ACHN (cell line): Measurements from ENCODE around the gene PATJ.
A peak's percentile ranks its signal among the peaks of the same experiment; 100 is the strongest.

Experiments used
- DNase-seq: peaks from one replicate; pipeline ENCODE4 v3.0.0-alpha.2; 2015
- in situ Hi-C: cut with HindIII; loops from 2 replicates; pipeline ENCODE4 v1.10.0; 2017; ENCODE audit warnings: low sequenced_read_pairs, low pct_ligation_motif_present, low pct_unique_long_range_greater_than_20kb

The PATJ gene

GRCh38 chr1:62057230-62057629 lies 314.9 kb downstream of the PATJ start:
- in situ Hi-C loops, result no loop called here
- DNase-seq, result no peak

- DNase-seq, result no peak
- in situ Hi-C loops, result no loop called here
Observed at GRCh38 chr1:62057641-62058290, 315.5 kb downstream of the PATJ start.

- in situ Hi-C loops, result no loop called here
- DNase-seq, result no peak
Observed at GRCh38 chr1:62058956-62059355, 316.7 kb downstream of the PATJ start.

- in situ Hi-C loops, result no loop called here
- no peak for DNase-seq
Observed at GRCh38 chr1:62062087-62062486, 319.8 kb downstream of the PATJ start.

- in situ Hi-C loops, result no loop called here
- DNase-seq, result no peak
Observed at GRCh38 chr1:62064829-62065407, 322.6 kb downstream of the PATJ start.

GRCh38 chr1:62066713-62067112 lies 324.4 kb downstream of the PATJ start:
- in situ Hi-C loops, result no loop called here
- no peak for DNase-seq

GRCh38 chr1:62068416-62068843 lies 326.1 kb downstream of the PATJ start:
- in situ Hi-C loops, result no loop called here
- no peak for DNase-seq

- DNase-seq, result no peak
- in situ Hi-C loops, result no loop called here
Observed at GRCh38 chr1:62068978-62069377, 326.7 kb downstream of the PATJ start.

- peak; percentile 15 for DNase-seq
- in situ Hi-C loops, result no loop called here
Observed at GRCh38 chr1:62070384-62071011, 328.2 kb downstream of the PATJ start.

GRCh38 chr1:62071695-62072094 lies 329.4 kb downstream of the PATJ start:
- no peak for DNase-seq
- in situ Hi-C loops, result no loop called here

GRCh38 chr1:62076286-62076685 lies 334.0 kb downstream of the PATJ start:
- in situ Hi-C loops, result no loop called here
- peak; percentile 65 for DNase-seq

GRCh38 chr1:62077821-62078220 lies 335.5 kb downstream of the PATJ start:
- in situ Hi-C loops, result no loop called here
- DNase-seq, result no peak

GRCh38 chr1:62082456-62083363 lies 340.4 kb downstream of the PATJ start:
- in situ Hi-C loops, result no loop called here
- DNase-seq, result peak; percentile 42

GRCh38 chr1:62084310-62084890 lies 342.1 kb downstream of the PATJ start:
- DNase-seq, result no peak
- in situ Hi-C loops, result no loop called here

- no peak for DNase-seq
- in situ Hi-C loops, result no loop called here
Observed at GRCh38 chr1:62088439-62088838, 346.2 kb downstream of the PATJ start.

GRCh38 chr1:62089570-62089969 lies 347.3 kb downstream of the PATJ start:
- no peak for DNase-seq
- in situ Hi-C loops, result no loop called here

- in situ Hi-C loops, result no loop called here
- DNase-seq, result no peak
Observed at GRCh38 chr1:62090016-62090415, 347.7 kb downstream of the PATJ start.

GRCh38 chr1:62092110-62092509 lies 349.8 kb downstream of the PATJ start:
- no peak for DNase-seq
- in situ Hi-C loops, result no loop called here

GRCh38 chr1:62093261-62093660 lies 351.0 kb downstream of the PATJ start:
- no peak for DNase-seq
- in situ Hi-C loops, result no loop called here
